ENCODE results near the gene SLC1A7. TPM values are rescaled to one million over a fixed set of nuclear protein-coding genes. Genes with fewer than 3 reads are reported as not detected.

SLC1A7 gene
- total and polyA plus RNA-seq, 2 of the 13 experiments (the other 11 are each of a cell fraction or from before 2014, with no cell fraction given), result 0.04 to 2.0 TPM

- no peak for TF ChIP-seq ZNF646 (CRISPR knock-in tag; IDR thresholded peaks at IDR 0.05)
- no peak for TF ChIP-seq CHD2 (IDR thresholded peaks at IDR 0.05; ENCODE audit: low read depth, low read length)
- TF ChIP-seq DMTF1 (CRISPR knock-in tag; IDR thresholded peaks at IDR 0.05), result no peak
- no peak for TF ChIP-seq ARID2 (CRISPR knock-in tag; IDR thresholded peaks at IDR 0.05; ENCODE audit: borderline replicate concordance)
- TF ChIP-seq ZNF792 (CRISPR knock-in tag; IDR thresholded peaks at IDR 0.05), result peak; percentile 58; the same call in 1 of the 2 replicates
- no peak for TF ChIP-seq RBAK (CRISPR knock-in tag; IDR thresholded peaks at IDR 0.05)
- TF ChIP-seq ZNF280B (CRISPR knock-in tag; IDR thresholded peaks at IDR 0.05; ENCODE audit: borderline replicate concordance), result no peak
- TF ChIP-seq CREBL2 (CRISPR knock-in tag; IDR thresholded peaks at IDR 0.05; ENCODE audit: borderline replicate concordance), result no peak
- no peak for TF ChIP-seq HDAC6 (IDR thresholded peaks at IDR 0.05; ENCODE audit: low read depth, low read length)
- TF ChIP-seq RARA (CRISPR knock-in tag; IDR thresholded peaks at IDR 0.05), result peak; percentile 91
- TF ChIP-seq ZNF292 (CRISPR knock-in tag; IDR thresholded peaks at IDR 0.05; ENCODE audit: borderline replicate concordance, low read depth), result peak; percentile 80
- TF ChIP-seq SNAI1 (CRISPR knock-in tag; IDR thresholded peaks at IDR 0.05; ENCODE audit: borderline replicate concordance), result 0 out of 2 replicates have a peak, but pooled peaks have one; percentile 11
- peak; percentile 85 for TF ChIP-seq YY1 (IDR thresholded peaks at IDR 0.05; ENCODE audit: insufficient read depth, insufficient replicate concordance, low read depth, low read length)
- no peak for TF ChIP-seq ZNF367 (CRISPR knock-in tag; IDR thresholded peaks at IDR 0.05; ENCODE audit: borderline replicate concordance)
- TF ChIP-seq ZNF30 (CRISPR knock-in tag; IDR thresholded peaks at IDR 0.05), result no peak
Observed at GRCh38 chr1:53183095-53183990, 40.9 kb upstream of the SLC1A7 start (continued).

Measured in HepG2 (cell line).